ENCODE measurements around the gene SPTBN5.

- TF ChIP-seq CTCF (IDR thresholded peaks at IDR 0.05) (no peak), POLR2A (IDR thresholded peaks at IDR 0.05) (no peak)
Measured at GRCh38 chr15:41927536-41927935, 33.7 kb upstream of the SPTBN5 start.

Measured in Peyer's patch (tissue), 4 donors.